22Rv1 (cell line): ENCODE data around the gene DRAXIN.

Source experiments
- ZFX ChIP-seq: fragments of 450-650 bp; IDR thresholded peaks from 2 replicates; pipeline ENCODE4 v1.6.1; 2017; ENCODE audit warnings: antibody characterized with exemption, borderline replicate concordance
- TF ChIP-seq, protein P1 (sequence below): fragments of 450-650 bp; IDR thresholded peaks from 2 replicates; pipeline ENCODE4 v1.5.1; 2017; ENCODE audit warnings: mild to moderate bottlenecking

GRCh38 chr1:11657654-11658053 lies 33.9 kb upstream of the DRAXIN start:
- TF ChIP-seq, protein P1, sequence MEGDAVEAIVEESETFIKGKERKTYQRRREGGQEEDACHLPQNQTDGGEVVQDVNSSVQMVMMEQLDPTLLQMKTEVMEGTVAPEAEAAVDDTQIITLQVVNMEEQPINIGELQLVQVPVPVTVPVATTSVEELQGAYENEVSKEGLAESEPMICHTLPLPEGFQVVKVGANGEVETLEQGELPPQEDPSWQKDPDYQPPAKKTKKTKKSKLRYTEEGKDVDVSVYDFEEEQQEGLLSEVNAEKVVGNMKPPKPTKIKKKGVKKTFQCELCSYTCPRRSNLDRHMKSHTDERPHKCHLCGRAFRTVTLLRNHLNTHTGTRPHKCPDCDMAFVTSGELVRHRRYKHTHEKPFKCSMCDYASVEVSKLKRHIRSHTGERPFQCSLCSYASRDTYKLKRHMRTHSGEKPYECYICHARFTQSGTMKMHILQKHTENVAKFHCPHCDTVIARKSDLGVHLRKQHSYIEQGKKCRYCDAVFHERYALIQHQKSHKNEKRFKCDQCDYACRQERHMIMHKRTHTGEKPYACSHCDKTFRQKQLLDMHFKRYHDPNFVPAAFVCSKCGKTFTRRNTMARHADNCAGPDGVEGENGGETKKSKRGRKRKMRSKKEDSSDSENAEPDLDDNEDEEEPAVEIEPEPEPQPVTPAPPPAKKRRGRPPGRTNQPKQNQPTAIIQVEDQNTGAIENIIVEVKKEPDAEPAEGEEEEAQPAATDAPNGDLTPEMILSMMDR = no peak
- TF ChIP-seq ZFX = no peak
